Endometrial microvascular endothelial cells (primary cell): ENCODE results near the gene GPD1. TPM values are rescaled to one million over a fixed set of nuclear protein-coding genes. Genes with fewer than 3 reads are reported as not detected.

ENCODE experiments used
- in situ Hi-C: cut with HindIII; loops from 2 replicates; pipeline ENCODE4 v1.10.0; 2017; ENCODE audit warnings: low sequenced_read_pairs, low pct_unique_long_range_greater_than_20kb; ENCODE audit errors: inconsistent ontology term
- total RNA-seq: library from RNA; depleted of rRNA; stranded (reverse); fragments of >200 nt; gene quantifications from one replicate; pipeline ENCODE4 v1.2.3, GENCODE V29; 2015; ENCODE audit errors: inconsistent ontology term

GPD1 gene
- total RNA-seq, 1 donor from 2014 or later = not detected

- in situ Hi-C loops = no loop called here
Measured at GRCh38 chr12:50088577-50089335, 15.1 kb upstream of the GPD1 start.

- in situ Hi-C loops = no loop called here
Measured at GRCh38 chr12:50089730-50090129, 14.1 kb upstream of the GPD1 start.

- in situ Hi-C loops = no loop called here
Measured at GRCh38 chr12:50090391-50090790, 13.4 kb upstream of the GPD1 start.

GRCh38 chr12:50097952-50098351 lies 5.9 kb upstream of the GPD1 start:
- in situ Hi-C loops = no loop called here

- in situ Hi-C loops = no loop called here
Measured at GRCh38 chr12:50099302-50100008, 4.4 kb upstream of the GPD1 start.

- in situ Hi-C loops = no loop called here
Measured at GRCh38 chr12:50100561-50100960, 3.2 kb upstream of the GPD1 start.

GRCh38 chr12:50101663-50102062 lies 2.1 kb upstream of the GPD1 start:
- in situ Hi-C loops = no loop called here

GRCh38 chr12:50102131-50102531 lies 1.7 kb upstream of the GPD1 start:
- in situ Hi-C loops = no loop called here

GRCh38 chr12:50102646-50103309 lies 1.0 kb upstream of the GPD1 start:
- in situ Hi-C loops = no loop called here

GRCh38 chr12:50103351-50103750 lies 457 bp upstream of the GPD1 start:
- in situ Hi-C loops = no loop called here

GRCh38 chr12:50104417-50105366 lies 884 bp downstream of the GPD1 start:
- in situ Hi-C loops = no loop called here

GRCh38 chr12:50105913-50106450 lies 2.2 kb downstream of the GPD1 start:
- in situ Hi-C loops = no loop called here

GRCh38 chr12:50106907-50107306 lies 3.1 kb downstream of the GPD1 start:
- in situ Hi-C loops = no loop called here

- in situ Hi-C loops = no loop called here
Measured at GRCh38 chr12:50107416-50108268, 3.8 kb downstream of the GPD1 start.

- in situ Hi-C loops = no loop called here
Measured at GRCh38 chr12:50109319-50109718, 5.5 kb downstream of the GPD1 start.

- in situ Hi-C loops = no loop called here
Measured at GRCh38 chr12:50110127-50110761, 6.4 kb downstream of the GPD1 start.

GRCh38 chr12:50110762-50111351 lies 7.0 kb downstream of the GPD1 start:
- in situ Hi-C loops = no loop called here
